OCI-LY1 (cell line): Measurements from ENCODE around the gene KPNB1.

Source experiments
- EZH2 ChIP-seq: fragments of 200-600 bp; sonication (generic), shearing (Covaris generic); IDR thresholded peaks from 2 replicates; pipeline ENCODE4 v1.8.0; 2017; ENCODE audit warnings: borderline replicate concordance, mixed run types, mild to moderate bottlenecking, antibody characterized with exemption, low read length, moderate library complexity, mixed read lengths
- TF ChIP-seq, protein P1 (sequence below): fragments of 200-600 bp; sonication (generic), shearing (Covaris generic); IDR thresholded peaks from 2 replicates; pipeline ENCODE4 v1.5.1; 2017; ENCODE audit warnings: mild to moderate bottlenecking, antibody characterized with exemption, low read length, moderate library complexity, mixed read lengths

- TF ChIP-seq, protein P1, sequence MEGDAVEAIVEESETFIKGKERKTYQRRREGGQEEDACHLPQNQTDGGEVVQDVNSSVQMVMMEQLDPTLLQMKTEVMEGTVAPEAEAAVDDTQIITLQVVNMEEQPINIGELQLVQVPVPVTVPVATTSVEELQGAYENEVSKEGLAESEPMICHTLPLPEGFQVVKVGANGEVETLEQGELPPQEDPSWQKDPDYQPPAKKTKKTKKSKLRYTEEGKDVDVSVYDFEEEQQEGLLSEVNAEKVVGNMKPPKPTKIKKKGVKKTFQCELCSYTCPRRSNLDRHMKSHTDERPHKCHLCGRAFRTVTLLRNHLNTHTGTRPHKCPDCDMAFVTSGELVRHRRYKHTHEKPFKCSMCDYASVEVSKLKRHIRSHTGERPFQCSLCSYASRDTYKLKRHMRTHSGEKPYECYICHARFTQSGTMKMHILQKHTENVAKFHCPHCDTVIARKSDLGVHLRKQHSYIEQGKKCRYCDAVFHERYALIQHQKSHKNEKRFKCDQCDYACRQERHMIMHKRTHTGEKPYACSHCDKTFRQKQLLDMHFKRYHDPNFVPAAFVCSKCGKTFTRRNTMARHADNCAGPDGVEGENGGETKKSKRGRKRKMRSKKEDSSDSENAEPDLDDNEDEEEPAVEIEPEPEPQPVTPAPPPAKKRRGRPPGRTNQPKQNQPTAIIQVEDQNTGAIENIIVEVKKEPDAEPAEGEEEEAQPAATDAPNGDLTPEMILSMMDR = no peak
- no peak for TF ChIP-seq EZH2
Measured at GRCh38 chr17:47701608-47702007, 51.9 kb downstream of the KPNB1 start.
